Psoas muscle (tissue), 8 donors: ENCODE results near the gene GPR17. TPM values are rescaled to one million over a fixed set of nuclear protein-coding genes. Genes with fewer than 3 reads are reported as not detected.

Experiments
- ATAC-seq, 4 donors: fragments of 200-7000 bp; cut with Tn5 transposase; one replicate each; pipeline ENCODE4 v1.9.1; 2020; ENCODE audit warnings: moderate library complexity in 3 of 4, mild to moderate bottlenecking in 2 of 4
- DNase-seq, 2 donors: peaks; one replicate each; pipeline ENCODE4 v3.0.0-alpha.2; 2020
- H3K27ac ChIP-seq: fragments of 200-600 bp; one replicate; pipeline ENCODE4 v1.8.0; 2022
- H3K27me3 ChIP-seq, 3 donors: fragments of 200-600 bp in 1 of 3; one replicate each; pipeline versions ENCODE4 v1.6.1 to v1.8.0; 2013 to 2022; ENCODE audit warnings: low read length in 2 of 3, mild to moderate bottlenecking in 2 of 3, moderate library complexity in 1 of 3; ENCODE audit not compliant: insufficient read depth in 3 of 3
- H3K36me3 ChIP-seq, 2 donors: fragments of 200-600 bp in 1 of 2; one replicate each; pipeline versions ENCODE4 v1.6.1 to v1.8.0; 2013 to 2022; ENCODE audit warnings: low read depth in 1 of 2, mild to moderate bottlenecking in 1 of 2, moderate library complexity in 1 of 2; ENCODE audit not compliant: insufficient read depth in 1 of 2
- H3K4me1 ChIP-seq: fragments of 200-600 bp; one replicate; pipeline ENCODE4 v1.8.0; 2022
- H3K4me3 ChIP-seq: fragments of 200-600 bp; one replicate; pipeline ENCODE4 v1.8.0; 2022; ENCODE audit warnings: mild to moderate bottlenecking
- H3K9me3 ChIP-seq: fragments of 200-600 bp; one replicate; pipeline ENCODE4 v1.8.0; 2022
- CTCF ChIP-seq: fragments of 200-600 bp; IDR thresholded peaks from one replicate; pipeline ENCODE4 v1.8.0; 2022; ENCODE audit warnings: antibody characterized with exemption
- WGBS, 3 donors: extraction: QIAGEN DNeasy Blood & Tissue Kit; methylation state at CpG; one replicate each; pipeline versions ENCODE4 v1.1.6 to v1.1.7; 2013; 5-methylcytosine and 5-hydroxymethylcytosine counted together
- intact Hi-C, 2 donors: fragments of 100-400 bp; cut with DNase I; formaldehyde crosslinking; loops; one replicate each; pipeline versions ENCODE4 v1.11.0 to v1.14.2; 2022
- polyA plus RNA-seq, 3 donors: library from polyadenylated mRNA; stranded (reverse); fragments of 200-250 nt; gene quantifications; one replicate each; pipeline ENCODE4 v1.2.3, GENCODE V29; 2013
- total RNA-seq, 4 donors: library from RNA; stranded (reverse); fragmentation: NEBNext Ultra II Directional in 2 of 4; extraction: Animal tissue kit (Norgen Biotek cat#: 25700) in 2 of 4; gene quantifications; one replicate each; pipeline versions ENCODE4 v1.2.1 to v1.2.4, GENCODE V29; 2021 to 2023
- donor health status: healthy with polysubstance abuse.
- donor health status: DM: no; HTN: no; CAD: no; lungs with moderate emphysema.
- donor health status: Bipolar disorder and iron deficiency.
- donor health status: healthy.
- donor health status: DM: yes; HTN: yes; CAD: no.
- donor health status: DM: no; HTN: no; CAD: no.
- donor health status: DM: no; HTN: no; CAD: no.
- donor health status: DM: yes; HTN: yes; CAD: no.

Gene GPR17
- total and polyA plus RNA-seq, 7 donors, result 0.14 to 0.35 (median 0.19) TPM; not detected in 3

GRCh38 chr2:127640082-127641072 is 5.6 kb upstream of the GPR17 start:
- WGBS, 3 donors, result 77 to 83% (median 78%) methylated on average over 22 to 25 of the region's 25 CpGs
- no peak for DNase-seq

GRCh38 chr2:127641133-127641532 is 4.8 kb upstream of the GPR17 start:
- Histone ChIP-seq H3K27ac (no peak overlapping the region), H3K9me3 (no peaks in the 10 kb centered on the region), H3K36me3 (no peaks in the 10 kb centered on the region), H3K4me1 (peaks cover 13% of the 10 kb centered on the region), H3K27me3 (no peaks in the 10 kb centered on the region), H3K4me3 (no peak overlapping the region)
- ATAC-seq (no peak), DNase-seq (no peak)
- TF ChIP-seq CTCF, result no peak
- WGBS, 3 donors, result 93 to 94% (median 93%) methylated on average over 6 of the region's 6 CpGs
- intact Hi-C loops, result no loop called here

More at GRCh38 chr2:127640082-127641072, 5.6 kb upstream of the GPR17 start:
- Histone ChIP-seq H3K27me3 (no peaks in the 10 kb centered on the region), H3K36me3 (no peaks in the 10 kb centered on the region), H3K4me1 (peaks cover 13% of the 10 kb centered on the region), H3K4me3 (no peak overlapping the region), H3K27ac (peak overlapping the region; percentile 5), H3K9me3 (no peaks in the 10 kb centered on the region)
- peak in 2 of 4 donors; percentile 14 to 23 for ATAC-seq
- intact Hi-C loops, result no loop called here
- peak; percentile 6 for TF ChIP-seq CTCF

- Histone ChIP-seq H3K27me3 (no peaks in the 10 kb centered on the region), H3K36me3 (no peaks in the 10 kb centered on the region), H3K9me3 (no peaks in the 10 kb centered on the region), H3K27ac (no peak overlapping the region), H3K4me1 (peaks cover 13% of the 10 kb centered on the region), H3K4me3 (no peak overlapping the region)
- intact Hi-C loops, result no loop called here
- DNase-seq (no peak), ATAC-seq (no peak)
- TF ChIP-seq CTCF, result no peak
- WGBS, 3 donors, result 76 to 86% (median 81%) methylated on average over 24 to 25 of the region's 25 CpGs
Observed at GRCh38 chr2:127641846-127642507, 4.0 kb upstream of the GPR17 start.

- no peaks in the 10 kb centered on the region for H3K27me3 ChIP-seq
- no peak overlapping the region for H3K27ac ChIP-seq
- no peak overlapping the region for H3K4me3 ChIP-seq
- no peak for TF ChIP-seq CTCF
- H3K36me3 ChIP-seq, result no peaks in the 10 kb centered on the region
- WGBS, 3 donors, result 76 to 87% (median 79%) methylated on average over 16 to 17 of the region's 17 CpGs
- no peak for ATAC-seq
- intact Hi-C loops, result no loop called here
- peaks cover 10% of the 10 kb centered on the region for H3K4me1 ChIP-seq
- no peaks in the 10 kb centered on the region for H3K9me3 ChIP-seq
- DNase-seq, result no peak
Observed at GRCh38 chr2:127642706-127643438, 3.1 kb upstream of the GPR17 start.
